Measurements from ENCODE around the gene LYAR.

Gene LYAR

GRCh38 chr4:4308800-4309441, 19.0 kb upstream of the LYAR start:
- H3K36me3 ChIP-seq (replicated peaks; ENCODE audit: insufficient read depth, low read length): no peaks in the 10 kb centered on the region

GRCh38 chr4:4306920-4307319, 17.0 kb upstream of the LYAR start:
- no peak overlapping the region for H3K4me2 ChIP-seq (ENCODE audit: low read depth, low read length)
- no peak overlapping the region for H2AFZ ChIP-seq (ENCODE audit: low read length)
- DNase-seq: no peak
- H3K36me3 ChIP-seq (replicated peaks; ENCODE audit: insufficient read depth, low read length): no peaks in the 10 kb centered on the region
- H3K27ac ChIP-seq (ENCODE audit: low read length): no peak overlapping the region
- TF ChIP-seq EZH2phosphoT487 (IDR thresholded peaks at IDR 0.05; ENCODE audit: low read length) (no peak), CTCF (IDR thresholded peaks at IDR 0.05; ENCODE audit: low read length) (no peak), EZH2 (optimal IDR thresholded peaks at IDR 0.05; ENCODE audit: low read depth, low read length) (no peak)
- no peaks in the 10 kb centered on the region for H4K20me1 ChIP-seq (ENCODE audit: insufficient read depth, low read length)
- H3K9me2 ChIP-seq (replicated peaks; ENCODE audit: insufficient read depth, low read length): no peaks in the 10 kb centered on the region
- no peaks in the 10 kb centered on the region for H3K27me3 ChIP-seq (replicated peaks; ENCODE audit: insufficient read depth, low read length)
- H3K4me1 ChIP-seq (ENCODE audit: low read length): no peaks in the 10 kb centered on the region
- H3F3A ChIP-seq (ENCODE audit: insufficient read depth, low read length): no peaks in the 10 kb centered on the region
- no peaks in the 10 kb centered on the region for H3K79me2 ChIP-seq (ENCODE audit: low read length)
- H3K9ac ChIP-seq (ENCODE audit: low read length): no peak overlapping the region
- no peaks in the 10 kb centered on the region for H3K9me3 ChIP-seq (replicated peaks; ENCODE audit: insufficient read depth, low read length)
- no peak overlapping the region for H3K4me3 ChIP-seq (ENCODE audit: low read length)

More at GRCh38 chr4:4308800-4309441, 19.0 kb upstream of the LYAR start:
- TF ChIP-seq EZH2phosphoT487 (IDR thresholded peaks at IDR 0.05; ENCODE audit: low read length) (no peak), EZH2 (optimal IDR thresholded peaks at IDR 0.05; ENCODE audit: low read depth, low read length) (no peak), CTCF (IDR thresholded peaks at IDR 0.05; ENCODE audit: low read length) (no peak)
- Histone ChIP-seq H3F3A (ENCODE audit: insufficient read depth, low read length) (no peaks in the 10 kb centered on the region), H3K9me3 (replicated peaks; ENCODE audit: insufficient read depth, low read length) (no peaks in the 10 kb centered on the region), H2AFZ (ENCODE audit: low read length) (no peak overlapping the region), H3K9ac (ENCODE audit: low read length) (no peak overlapping the region), H4K20me1 (ENCODE audit: insufficient read depth, low read length) (no peaks in the 10 kb centered on the region), H3K27ac (ENCODE audit: low read length) (no peak overlapping the region), H3K4me1 (ENCODE audit: low read length) (no peaks in the 10 kb centered on the region), H3K4me3 (ENCODE audit: low read length) (no peak overlapping the region), H3K79me2 (ENCODE audit: low read length) (no peaks in the 10 kb centered on the region), H3K27me3 (replicated peaks; ENCODE audit: insufficient read depth, low read length) (no peaks in the 10 kb centered on the region), H3K9me2 (replicated peaks; ENCODE audit: insufficient read depth, low read length) (no peaks in the 10 kb centered on the region), H3K4me2 (ENCODE audit: low read depth, low read length) (no peak overlapping the region)
- DNase-seq: no peak

- DNase-seq: no peak
- H4K20me1 ChIP-seq (ENCODE audit: insufficient read depth, low read length): no peaks in the 10 kb centered on the region
- no peak for TF ChIP-seq EZH2 (optimal IDR thresholded peaks at IDR 0.05; ENCODE audit: low read depth, low read length)
- TF ChIP-seq EZH2phosphoT487 (IDR thresholded peaks at IDR 0.05; ENCODE audit: low read length): no peak
- TF ChIP-seq CTCF (IDR thresholded peaks at IDR 0.05; ENCODE audit: low read length): no peak
- no peak overlapping the region for H2AFZ ChIP-seq (ENCODE audit: low read length)
- no peaks in the 10 kb centered on the region for H3K27me3 ChIP-seq (replicated peaks; ENCODE audit: insufficient read depth, low read length)
- H3K9me3 ChIP-seq (replicated peaks; ENCODE audit: insufficient read depth, low read length): no peaks in the 10 kb centered on the region
- H3F3A ChIP-seq (ENCODE audit: insufficient read depth, low read length): no peaks in the 10 kb centered on the region
- peaks cover 6% of the 10 kb centered on the region; the same call in 1 of the 2 replicates for H3K79me2 ChIP-seq (ENCODE audit: low read length)
- H3K4me3 ChIP-seq (ENCODE audit: low read length): no peak overlapping the region
- no peak overlapping the region for H3K9ac ChIP-seq (ENCODE audit: low read length)
- no peak overlapping the region for H3K4me2 ChIP-seq (ENCODE audit: low read depth, low read length)
- H3K9me2 ChIP-seq (replicated peaks; ENCODE audit: insufficient read depth, low read length): no peaks in the 10 kb centered on the region
- no peak overlapping the region for H3K27ac ChIP-seq (ENCODE audit: low read length)
- H3K4me1 ChIP-seq (ENCODE audit: low read length): no peaks in the 10 kb centered on the region
- H3K36me3 ChIP-seq (replicated peaks; ENCODE audit: insufficient read depth, low read length): no peaks in the 10 kb centered on the region; the same call in 1 of the 2 replicates
Measured at GRCh38 chr4:4302416-4302815, 12.5 kb upstream of the LYAR start.

Measured in MM.1S (cell line).